ENCODE data around the gene GAS7.
A peak's percentile ranks its signal among the peaks of the same experiment; 100 is the strongest.

Gene GAS7

GRCh38 chr17:10031606-10032005 lies 166.8 kb downstream of the GAS7 start:
- Histone ChIP-seq H3K27me3 (ENCODE audit: control insufficient read depth in 2 of 2, insufficient read depth in 2 of 2, low read length in 2 of 2) (no peaks in the 10 kb centered on the region), H3K9me3 (ENCODE audit: control insufficient read depth in 2 of 2, low read length in 2 of 2) (no peaks in the 10 kb centered on the region), H3K9ac (ENCODE audit: low read depth in 1 of 2, low read length in 2 of 2) (no peak overlapping the region), H3K4me1 (ENCODE audit: control insufficient read depth in 2 of 2, insufficient read depth in 2 of 2, low read length in 2 of 2) (peaks cover 0 to 6% of the 10 kb centered on the region in 2 donors), H3K4me3 (ENCODE audit: low read length in 2 of 2) (no peak overlapping the region), H3K36me3 (ENCODE audit: control insufficient read depth in 2 of 2, insufficient read depth in 2 of 2, low read length in 2 of 2) (no peaks in the 10 kb centered on the region), H3K27ac (ENCODE audit: low read depth in 2 of 2, low read length in 2 of 2) (no peak overlapping the region)

- peaks cover 0 to 6% of the 10 kb centered on the region in 2 donors for H3K4me1 ChIP-seq (ENCODE audit: control insufficient read depth in 2 of 2, insufficient read depth in 2 of 2, low read length in 2 of 2)
- H3K27ac ChIP-seq (ENCODE audit: low read depth in 2 of 2, low read length in 2 of 2), result no peak overlapping the region
- H3K4me3 ChIP-seq (ENCODE audit: low read length in 2 of 2), result no peak overlapping the region
- H3K9ac ChIP-seq (ENCODE audit: low read depth in 1 of 2, low read length in 2 of 2), result no peak overlapping the region
- H3K27me3 ChIP-seq (ENCODE audit: control insufficient read depth in 2 of 2, insufficient read depth in 2 of 2, low read length in 2 of 2), result no peaks in the 10 kb centered on the region
- no peaks in the 10 kb centered on the region for H3K36me3 ChIP-seq (ENCODE audit: control insufficient read depth in 2 of 2, insufficient read depth in 2 of 2, low read length in 2 of 2)
- H3K9me3 ChIP-seq (ENCODE audit: control insufficient read depth in 2 of 2, low read length in 2 of 2), result no peaks in the 10 kb centered on the region
Observed at GRCh38 chr17:10031127-10031526, 167.3 kb downstream of the GAS7 start.

- Histone ChIP-seq H3K27ac (ENCODE audit: low read depth in 2 of 2, low read length in 2 of 2) (no peak overlapping the region), H3K9me3 (ENCODE audit: control insufficient read depth in 2 of 2, low read length in 2 of 2) (no peaks in the 10 kb centered on the region), H3K36me3 (ENCODE audit: control insufficient read depth in 2 of 2, insufficient read depth in 2 of 2, low read length in 2 of 2) (no peaks in the 10 kb centered on the region), H3K4me1 (ENCODE audit: control insufficient read depth in 2 of 2, insufficient read depth in 2 of 2, low read length in 2 of 2) (peaks cover 0 to 6% of the 10 kb centered on the region in 2 donors), H3K4me3 (ENCODE audit: low read length in 2 of 2) (no peak overlapping the region), H3K27me3 (ENCODE audit: control insufficient read depth in 2 of 2, insufficient read depth in 2 of 2, low read length in 2 of 2) (no peaks in the 10 kb centered on the region), H3K9ac (ENCODE audit: low read depth in 1 of 2, low read length in 2 of 2) (no peak overlapping the region)
Observed at GRCh38 chr17:10029129-10029528, 169.3 kb downstream of the GAS7 start.

GRCh38 chr17:10025976-10026901 lies 172.2 kb downstream of the GAS7 start:
- Histone ChIP-seq H3K4me1 (ENCODE audit: control insufficient read depth in 2 of 2, insufficient read depth in 2 of 2, low read length in 2 of 2) (peaks cover 0 to 3% of the 10 kb centered on the region in 2 donors), H3K27ac (ENCODE audit: low read depth in 2 of 2, low read length in 2 of 2) (no peak overlapping the region), H3K9me3 (ENCODE audit: control insufficient read depth in 2 of 2, low read length in 2 of 2) (no peaks in the 10 kb centered on the region), H3K4me3 (ENCODE audit: low read length in 2 of 2) (no peak overlapping the region), H3K27me3 (ENCODE audit: control insufficient read depth in 2 of 2, insufficient read depth in 2 of 2, low read length in 2 of 2) (no peaks in the 10 kb centered on the region), H3K36me3 (ENCODE audit: control insufficient read depth in 2 of 2, insufficient read depth in 2 of 2, low read length in 2 of 2) (no peaks in the 10 kb centered on the region), H3K9ac (ENCODE audit: low read depth in 1 of 2, low read length in 2 of 2) (no peak overlapping the region)

- Histone ChIP-seq H3K9ac (ENCODE audit: low read depth in 1 of 2, low read length in 2 of 2) (no peak overlapping the region), H3K4me1 (ENCODE audit: control insufficient read depth in 2 of 2, insufficient read depth in 2 of 2, low read length in 2 of 2) (peaks cover 0 to 5% of the 10 kb centered on the region in 2 donors), H3K9me3 (ENCODE audit: control insufficient read depth in 2 of 2, low read length in 2 of 2) (no peaks in the 10 kb centered on the region), H3K27me3 (ENCODE audit: control insufficient read depth in 2 of 2, insufficient read depth in 2 of 2, low read length in 2 of 2) (no peaks in the 10 kb centered on the region), H3K27ac (ENCODE audit: low read depth in 2 of 2, low read length in 2 of 2) (no peak overlapping the region), H3K36me3 (ENCODE audit: control insufficient read depth in 2 of 2, insufficient read depth in 2 of 2, low read length in 2 of 2) (no peaks in the 10 kb centered on the region), H3K4me3 (ENCODE audit: low read length in 2 of 2) (no peak overlapping the region)
Observed at GRCh38 chr17:10025224-10025623, 173.2 kb downstream of the GAS7 start.

GRCh38 chr17:10022416-10022815 lies 176.0 kb downstream of the GAS7 start:
- Histone ChIP-seq H3K36me3 (ENCODE audit: control insufficient read depth in 2 of 2, insufficient read depth in 2 of 2, low read length in 2 of 2) (no peaks in the 10 kb centered on the region), H3K27me3 (ENCODE audit: control insufficient read depth in 2 of 2, insufficient read depth in 2 of 2, low read length in 2 of 2) (no peaks in the 10 kb centered on the region), H3K4me3 (ENCODE audit: low read length in 2 of 2) (no peak overlapping the region), H3K27ac (ENCODE audit: low read depth in 2 of 2, low read length in 2 of 2) (no peak overlapping the region), H3K9me3 (ENCODE audit: control insufficient read depth in 2 of 2, low read length in 2 of 2) (no peaks in the 10 kb centered on the region), H3K4me1 (ENCODE audit: control insufficient read depth in 2 of 2, insufficient read depth in 2 of 2, low read length in 2 of 2) (peaks cover 2 to 12% of the 10 kb centered on the region in 2 donors), H3K9ac (ENCODE audit: low read depth in 1 of 2, low read length in 2 of 2) (no peak overlapping the region)

- Histone ChIP-seq H3K9me3 (ENCODE audit: control insufficient read depth in 2 of 2, low read length in 2 of 2) (no peaks in the 10 kb centered on the region), H3K27me3 (ENCODE audit: control insufficient read depth in 2 of 2, insufficient read depth in 2 of 2, low read length in 2 of 2) (no peaks in the 10 kb centered on the region), H3K9ac (ENCODE audit: low read depth in 1 of 2, low read length in 2 of 2) (no peak overlapping the region), H3K4me1 (ENCODE audit: control insufficient read depth in 2 of 2, insufficient read depth in 2 of 2, low read length in 2 of 2) (peaks cover 2 to 12% of the 10 kb centered on the region in 2 donors), H3K27ac (ENCODE audit: low read depth in 2 of 2, low read length in 2 of 2) (no peak overlapping the region), H3K4me3 (ENCODE audit: low read length in 2 of 2) (no peak overlapping the region), H3K36me3 (ENCODE audit: control insufficient read depth in 2 of 2, insufficient read depth in 2 of 2, low read length in 2 of 2) (no peaks in the 10 kb centered on the region)
Observed at GRCh38 chr17:10021272-10021984, 177.0 kb downstream of the GAS7 start.

GRCh38 chr17:10019941-10020451 lies 178.4 kb downstream of the GAS7 start:
- no peaks in the 10 kb centered on the region for H3K27me3 ChIP-seq (ENCODE audit: control insufficient read depth in 2 of 2, insufficient read depth in 2 of 2, low read length in 2 of 2)
- no peak overlapping the region for H3K27ac ChIP-seq (ENCODE audit: low read depth in 2 of 2, low read length in 2 of 2)
- H3K9me3 ChIP-seq (ENCODE audit: control insufficient read depth in 2 of 2, low read length in 2 of 2), result no peaks in the 10 kb centered on the region
- H3K36me3 ChIP-seq (ENCODE audit: control insufficient read depth in 2 of 2, insufficient read depth in 2 of 2, low read length in 2 of 2), result no peaks in the 10 kb centered on the region
- no peak overlapping the region for H3K4me3 ChIP-seq (ENCODE audit: low read length in 2 of 2)
- no peak overlapping the region for H3K9ac ChIP-seq (ENCODE audit: low read depth in 1 of 2, low read length in 2 of 2)
- peaks cover 2 to 12% of the 10 kb centered on the region in 2 donors for H3K4me1 ChIP-seq (ENCODE audit: control insufficient read depth in 2 of 2, insufficient read depth in 2 of 2, low read length in 2 of 2)

- Histone ChIP-seq H3K27ac (ENCODE audit: low read depth in 2 of 2, low read length in 2 of 2) (peak overlapping the region in 1 of 2 donors; percentile 37), H3K9me3 (ENCODE audit: control insufficient read depth in 2 of 2, low read length in 2 of 2) (no peaks in the 10 kb centered on the region), H3K4me3 (ENCODE audit: low read length in 2 of 2) (no peak overlapping the region), H3K36me3 (ENCODE audit: control insufficient read depth in 2 of 2, insufficient read depth in 2 of 2, low read length in 2 of 2) (no peaks in the 10 kb centered on the region), H3K4me1 (ENCODE audit: control insufficient read depth in 2 of 2, insufficient read depth in 2 of 2, low read length in 2 of 2) (peaks cover 2 to 12% of the 10 kb centered on the region in 2 donors), H3K9ac (ENCODE audit: low read depth in 1 of 2, low read length in 2 of 2) (no peak overlapping the region), H3K27me3 (ENCODE audit: control insufficient read depth in 2 of 2, insufficient read depth in 2 of 2, low read length in 2 of 2) (no peaks in the 10 kb centered on the region)
Observed at GRCh38 chr17:10018461-10018891, 179.9 kb downstream of the GAS7 start.
